Osteoblast (primary cell): ENCODE results near the gene NARS2. TPM values are rescaled to one million over a fixed set of nuclear protein-coding genes. Genes with fewer than 3 reads are reported as not detected.

Source experiments
- DNase-seq: peaks from one replicate; pipeline ENCODE4 v3.0.0; 2011; ENCODE audit warnings: low spot score, mixed read lengths; ENCODE audit not compliant: insufficient read length; ENCODE audit errors: missing footprints
- H2AFZ ChIP-seq: 2 replicates; pipeline ENCODE4 v1.6.0; 2011; ENCODE audit warnings: mild to moderate bottlenecking, low read length
- H3K27ac ChIP-seq: 2 replicates; pipeline ENCODE4 v1.5.1; 2011; ENCODE audit warnings: mild to moderate bottlenecking, low read depth, low read length, moderate library complexity
- H3K27me3 ChIP-seq: 2 replicates; pipeline ENCODE4 v1.6.0; 2012; ENCODE audit warnings: mild to moderate bottlenecking, control low read depth, inconsistent platforms, low read length, moderate library complexity; ENCODE audit not compliant: insufficient read depth
- H3K36me3 ChIP-seq: 2 replicates; pipeline ENCODE4 v1.5.1; 2011; ENCODE audit warnings: mild to moderate bottlenecking, low read length, control low read depth, moderate library complexity; ENCODE audit not compliant: insufficient read depth
- H3K4me1 ChIP-seq: 2 replicates; pipeline ENCODE4 v1.5.1; 2011; ENCODE audit warnings: mild to moderate bottlenecking, low read length, control low read depth, moderate library complexity; ENCODE audit not compliant: insufficient read depth
- H3K4me2 ChIP-seq: 2 replicates; pipeline ENCODE4 v1.6.0; 2011; ENCODE audit warnings: mild to moderate bottlenecking, low read length; ENCODE audit not compliant: insufficient read depth
- H3K4me3 ChIP-seq: fragments of 200-600 bp; sonication (generic); 3 replicates; pipeline ENCODE4 v1.5.1; 2012; ENCODE audit warnings: mild to moderate bottlenecking, low read length, inconsistent platforms; ENCODE audit not compliant: insufficient read depth
- H3K79me2 ChIP-seq: 2 replicates; pipeline ENCODE4 v1.6.0; 2012; ENCODE audit warnings: mild to moderate bottlenecking, low read length, control low read depth, inconsistent platforms; ENCODE audit not compliant: insufficient read depth
- H3K9me3 ChIP-seq: 2 replicates; pipeline ENCODE4 v1.5.1; 2011; ENCODE audit warnings: low read depth, low read length, control low read depth
- H4K20me1 ChIP-seq: 2 replicates; pipeline ENCODE4 v1.6.0; 2012; ENCODE audit warnings: mild to moderate bottlenecking, low read length, control low read depth; ENCODE audit not compliant: insufficient read depth
- CTCF ChIP-seq: IDR thresholded peaks from 2 replicates; pipeline ENCODE4 v1.5.1; 2011; ENCODE audit warnings: mild to moderate bottlenecking, low read depth, low read length, moderate library complexity; ENCODE audit errors: extremely low read depth
- total RNA-seq: library from RNA; depleted of rRNA; stranded (reverse); fragments of >200 nt; gene quantifications from 2 replicates; pipeline ENCODE4 v1.2.3, GENCODE V29; 2012

NARS2 gene
- total RNA-seq, 1 donor = 19.5 TPM

- no peak for DNase-seq
- Histone ChIP-seq H3K9me3 (no peaks in the 10 kb centered on the region), H4K20me1 (peaks cover 8% of the 10 kb centered on the region), H3K4me1 (no peaks in the 10 kb centered on the region), H3K27ac (no peak overlapping the region), H2AFZ (no peak overlapping the region), H3K36me3 (no peaks in the 10 kb centered on the region), H3K27me3 (no peaks in the 10 kb centered on the region), H3K4me2 (no peak overlapping the region), H3K4me3 (no peak overlapping the region), H3K79me2 (peaks cover 37% of the 10 kb centered on the region)
- no peak for TF ChIP-seq CTCF
Observed at GRCh38 chr11:78406568-78407196, 168.0 kb downstream of the NARS2 start.

DNA sequence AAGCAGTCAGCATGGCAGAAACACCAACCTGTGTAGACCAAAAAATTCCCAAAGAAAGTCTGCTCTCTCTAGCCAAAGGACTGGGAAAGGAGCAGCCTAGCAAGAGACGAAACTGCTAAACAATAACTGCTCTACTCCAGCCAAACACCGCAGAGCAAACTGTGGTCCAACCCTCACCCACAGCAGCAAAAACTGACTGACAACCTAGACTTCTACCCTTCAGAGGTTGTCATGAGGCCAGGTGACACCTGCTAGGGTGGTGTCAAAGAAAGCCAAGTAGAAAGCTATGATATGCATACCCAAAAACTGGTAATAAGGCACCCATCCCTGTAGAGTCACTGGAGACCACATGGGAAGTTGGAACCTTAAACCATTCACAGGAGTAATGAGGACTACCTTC, 168.9 kb downstream of the NARS2 start:
- H3K27ac ChIP-seq = no peak overlapping the region
- H3K4me2 ChIP-seq = no peak overlapping the region
- no peaks in the 10 kb centered on the region for H3K4me1 ChIP-seq
- no peak for TF ChIP-seq CTCF
- no peak for DNase-seq
- H3K4me3 ChIP-seq = no peak overlapping the region
- H3K36me3 ChIP-seq = no peaks in the 10 kb centered on the region
- H2AFZ ChIP-seq = no peak overlapping the region
- no peaks in the 10 kb centered on the region for H3K27me3 ChIP-seq
- peaks cover 32% of the 10 kb centered on the region for H3K79me2 ChIP-seq
- peaks cover 8% of the 10 kb centered on the region for H4K20me1 ChIP-seq
- no peaks in the 10 kb centered on the region for H3K9me3 ChIP-seq

DNA sequence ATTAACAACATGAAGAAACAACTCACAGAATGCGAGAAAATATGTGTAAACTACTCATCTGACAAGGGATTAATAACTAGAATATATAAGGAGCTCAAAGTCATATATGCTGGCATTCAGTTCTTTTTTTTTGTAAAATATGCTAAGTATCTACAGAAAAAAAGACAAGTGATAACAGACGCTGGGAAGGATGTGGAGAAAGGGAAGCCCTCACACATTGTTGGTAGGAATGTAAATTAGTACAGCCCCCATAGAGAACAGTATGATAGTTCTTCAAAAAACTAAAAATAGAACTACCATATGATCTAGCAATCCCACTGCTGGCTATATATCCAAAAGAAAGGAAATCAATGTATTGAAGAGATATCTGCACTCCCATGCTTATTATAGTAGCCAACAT, 170.9 kb downstream of the NARS2 start:
- TF ChIP-seq CTCF = no peak
- Histone ChIP-seq H3K79me2 (peaks cover 23% of the 10 kb centered on the region), H3K4me2 (no peak overlapping the region)

DNA sequence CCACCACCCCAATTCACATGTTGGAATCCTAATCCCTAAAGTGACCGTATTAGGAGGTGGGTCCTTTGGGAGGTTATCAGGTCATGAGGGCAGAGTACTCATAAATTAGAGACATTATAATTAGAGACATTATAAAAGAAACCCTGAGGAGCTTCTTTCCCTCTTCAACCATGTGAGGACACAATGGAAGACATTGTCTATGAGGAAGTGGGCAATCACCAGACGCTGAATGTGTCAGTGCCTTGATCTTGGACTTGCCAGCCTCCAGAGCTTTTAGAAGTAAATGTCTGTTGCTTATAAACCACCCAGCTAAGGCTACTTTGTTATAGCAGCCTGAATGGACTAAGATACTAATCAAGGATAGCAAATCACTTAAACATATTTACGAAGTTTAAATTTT, 171.8 kb downstream of the NARS2 start:
- no peak overlapping the region for H3K4me2 ChIP-seq
- no peaks in the 10 kb centered on the region for H3K36me3 ChIP-seq
- no peak overlapping the region for H3K4me3 ChIP-seq
- peaks cover 11% of the 10 kb centered on the region for H4K20me1 ChIP-seq
- H3K27ac ChIP-seq = no peak overlapping the region
- no peaks in the 10 kb centered on the region for H3K4me1 ChIP-seq
- no peak overlapping the region for H2AFZ ChIP-seq
- H3K9me3 ChIP-seq = no peaks in the 10 kb centered on the region
- no peaks in the 10 kb centered on the region for H3K27me3 ChIP-seq
- H3K79me2 ChIP-seq = peaks cover 22% of the 10 kb centered on the region
- no peak for TF ChIP-seq CTCF
- no peak for DNase-seq

More for the DNA sequence above, 170.9 kb downstream of the NARS2 start:
- Histone ChIP-seq H2AFZ (no peak overlapping the region), H3K4me3 (no peak overlapping the region), H3K27ac (no peak overlapping the region), H4K20me1 (peaks cover 11% of the 10 kb centered on the region), H3K9me3 (no peaks in the 10 kb centered on the region), H3K36me3 (no peaks in the 10 kb centered on the region), H3K27me3 (no peaks in the 10 kb centered on the region), H3K4me1 (no peaks in the 10 kb centered on the region)
- DNase-seq = no peak
